GM19452 (cell line): ENCODE measurements around the gene CLNK.

Experiments
- ATAC-seq: cut with Tn5 transposase; IDR thresholded peaks from one replicate; pipeline ENCODE4 v1.9.1; 2021; ENCODE audit not compliant: unreplicated experiment

CLNK gene

GRCh38 chr4:10613926-10614478 lies 70.6 kb downstream of the CLNK start:
- no peak for ATAC-seq

GRCh38 chr4:10612476-10612875 lies 72.1 kb downstream of the CLNK start:
- no peak for ATAC-seq

- ATAC-seq = no peak
These were observed 72.9 kb downstream of the CLNK start for GRCh38 chr4:10611673-10612072.

GRCh38 chr4:10608501-10609219 lies 75.9 kb downstream of the CLNK start:
- ATAC-seq = no peak

- no peak for ATAC-seq
These were observed 77.4 kb downstream of the CLNK start for GRCh38 chr4:10607206-10607605.

- no peak for ATAC-seq
These were observed 77.9 kb downstream of the CLNK start for GRCh38 chr4:10606483-10607155.

- ATAC-seq = no peak
These were observed 78.7 kb downstream of the CLNK start for GRCh38 chr4:10605746-10606482.

GRCh38 chr4:10605031-10605430 lies 79.5 kb downstream of the CLNK start:
- no peak for ATAC-seq

GRCh38 chr4:10599574-10599973 lies 85.0 kb downstream of the CLNK start:
- ATAC-seq = no peak

GRCh38 chr4:10598829-10599228 lies 85.7 kb downstream of the CLNK start:
- no peak for ATAC-seq

- ATAC-seq = no peak
These were observed 87.8 kb downstream of the CLNK start for GRCh38 chr4:10596586-10597290.

GRCh38 chr4:10593130-10593529 lies 91.4 kb downstream of the CLNK start:
- no peak for ATAC-seq

GRCh38 chr4:10590896-10591295 lies 93.7 kb downstream of the CLNK start:
- ATAC-seq = no peak

- no peak for ATAC-seq
These were observed 94.8 kb downstream of the CLNK start for GRCh38 chr4:10589799-10590198.

- no peak for ATAC-seq
These were observed 95.2 kb downstream of the CLNK start for GRCh38 chr4:10589321-10589720.

GRCh38 chr4:10587697-10588096 lies 96.9 kb downstream of the CLNK start:
- ATAC-seq = no peak

GRCh38 chr4:10587296-10587695 lies 97.3 kb downstream of the CLNK start:
- ATAC-seq = no peak

- ATAC-seq = no peak
These were observed 100.5 kb downstream of the CLNK start for GRCh38 chr4:10584042-10584441.

GRCh38 chr4:10582951-10583350 lies 101.6 kb downstream of the CLNK start:
- ATAC-seq = no peak

GRCh38 chr4:10582059-10582686 lies 102.4 kb downstream of the CLNK start:
- ATAC-seq = no peak

GRCh38 chr4:10581022-10581421 lies 103.5 kb downstream of the CLNK start:
- no peak for ATAC-seq
